Heart right ventricle (tissue), 16 donors: ENCODE measurements around the gene MDM4. TPM values are rescaled to one million over a fixed set of nuclear protein-coding genes. Genes with fewer than 3 reads are reported as not detected.

ENCODE experiments used
- ATAC-seq, 8 donors: fragments of 200-7000 bp; cut with Tn5 transposase; one replicate each; pipeline ENCODE4 v1.9.1; 2020; ENCODE audit warnings: mild to moderate bottlenecking in 8 of 8, moderate library complexity in 8 of 8, moderate number of reproducible peaks in 1 of 8
- DNase-seq, 2 donors: peaks; one replicate each; pipeline ENCODE4 v3.0.0-alpha.2; 2020
- H3K27ac ChIP-seq, 10 donors: fragments of 200-600 bp; sonication (generic) in 2 of 10; one replicate each; pipeline versions ENCODE4 v1.5.0 to v1.8.0; 2020 to 2022; ENCODE audit warnings: mild to moderate bottlenecking in 3 of 10
- H3K27me3 ChIP-seq, 7 donors: fragments of 200-600 bp; one replicate each; pipeline ENCODE4 v1.8.0; 2021 to 2022; ENCODE audit warnings: mild to moderate bottlenecking in 2 of 7
- H3K36me3 ChIP-seq, 9 donors: fragments of 200-600 bp; sonication (generic) in 1 of 9; one replicate each; pipeline versions ENCODE4 v1.5.0 to v1.8.0; 2020 to 2022; ENCODE audit warnings: mild to moderate bottlenecking in 2 of 9
- H3K4me1 ChIP-seq, 9 donors: fragments of 200-600 bp; sonication (generic) in 1 of 9; one replicate each; pipeline versions ENCODE4 v1.5.0 to v1.8.0; 2020 to 2022; ENCODE audit warnings: mild to moderate bottlenecking in 4 of 9
- H3K4me3 ChIP-seq, 10 donors: fragments of 200-600 bp; sonication (generic) in 2 of 10; one replicate each; pipeline versions ENCODE4 v1.5.0 to v1.8.0; 2020 to 2022; ENCODE audit warnings: mild to moderate bottlenecking in 7 of 10, moderate library complexity in 2 of 10
- H3K9me3 ChIP-seq, 11 donors: fragments of 200-600 bp in 10 of 11; sonication (generic) in 2 of 11; one replicate each; pipeline versions ENCODE4 v1.5.0 to v1.8.0; 2013 to 2022; ENCODE audit warnings: mild to moderate bottlenecking in 2 of 11, control low read depth in 1 of 11, moderate library complexity in 1 of 11
- CTCF ChIP-seq, 9 donors: fragments of 200-600 bp; sonication (generic) in 2 of 9; IDR thresholded peaks; one replicate each; pipeline versions ENCODE4 v1.5.0 to v1.8.0; 2021 to 2022; ENCODE audit warnings: antibody characterized with exemption in 9 of 9, mild to moderate bottlenecking in 5 of 9, moderate library complexity in 1 of 9
- WGBS, 2 donors: extraction: QIAGEN DNeasy Blood & Tissue Kit; methylation state at CpG; one replicate each; pipeline ENCODE4 v1.1.7; 2013; ENCODE audit warnings: inconsistent platforms in 1 of 2; 5-methylcytosine and 5-hydroxymethylcytosine counted together
- intact Hi-C, 10 donors: fragments of 100-400 bp; cut with DNase I; formaldehyde crosslinking; loops; one replicate each; pipeline versions ENCODE4 v1.11.1 to v1.14.2; 2022
- polyA plus RNA-seq, 2 donors: library from polyadenylated mRNA; stranded (reverse); fragments of 200-250 nt; gene quantifications; one replicate each; pipeline ENCODE4 v1.2.3, GENCODE V29; 2013
- total RNA-seq, 10 donors: library from RNA; stranded (reverse); fragmentation: NEBNext Ultra II Directional in 3 of 10; extraction: Animal tissue kit (Norgen Biotek cat#: 25700) in 3 of 10; gene quantifications; one replicate each; pipeline versions ENCODE4 v1.2.1 to v1.2.4, GENCODE V29; 2021 to 2023
- donor health status: Arrhythmogenic right ventricular cardiomyopathy.
- donor health status: ischemic (EF 13 %, LVEDD 7.1; RV severe dilation, severe dysfunction).
- donor health status: healthy with polysubstance abuse.
- donor health status: DM: no; HTN: yes; CAD: no.
- donor health status: DM: no; HTN: no; CAD: no.
- donor health status: ischemic (EF 25% LVEDD 6.9; RV normal size, moderate dysfunction).
- donor health status: ischemic (EF 25% LVEDD 5.7; RV mildly dilated, moderate dysfunction).
- donor health status: healthy.
- donor health status: DM: yes; HTN: yes; CAD: no.
- donor health status: Ischemic cardiomyopathy.
- donor health status: ischemic (EF 35%, LVEDD 5.7; RV mildly dilated, moderate dysfunction).
- donor health status: nonischemic (EF 11% LVEDD 7.7; RV severe dilation, severe dysfunction).
- donor health status: DM: yes; HTN: yes; CAD: no.
- donor health status: PGD.
- donor health status: ischemic (EF 29% LVEDD 5.4; RV normal size, mild dysfunction).
- donor health status: nonischemic (EF 23%, LVEDD 6.1; RV moderate dilation, normal function).

The MDM4 gene
- total and polyA plus RNA-seq, 12 donors = 3.7 to 43.7 (median 38.7) TPM

- Histone ChIP-seq H3K4me1 (peaks cover 27 to 100% (median 87%) of the 10 kb centered on the region in 9 donors), H3K27me3 (no peaks in the 10 kb centered on the region), H3K4me3 (no peak overlapping the region), H3K9me3 (no peaks in the 10 kb centered on the region), H3K27ac (peak overlapping the region in 7 of 10 donors; percentile 19 to 81 (median 50)), H3K36me3 (peaks cover 0 to 15% (median 0%) of the 10 kb centered on the region in 9 donors)
- TF ChIP-seq CTCF (IDR thresholded peaks at IDR 0.05) = no peak
- whole genome bisulfite sequencing, 2 donors = 43 to 48% methylated on average over 7 of the region's 7 CpGs
- intact Hi-C loops = no loop called here
- ATAC-seq (peak in 5 of 8 donors; percentile 34 to 58 (median 39)), DNase-seq (no peak)
Observed at GRCh38 chr1:204478172-204478899, 37.9 kb upstream of the MDM4 start.

GRCh38 chr1:204478921-204479320 is 37.3 kb upstream of the MDM4 start:
- no peak for ATAC-seq
- H3K36me3 ChIP-seq = peaks cover 0 to 15% (median 0%) of the 10 kb centered on the region in 9 donors
- peaks cover 27 to 100% (median 92%) of the 10 kb centered on the region in 9 donors for H3K4me1 ChIP-seq
- H3K27me3 ChIP-seq = no peaks in the 10 kb centered on the region
- intact Hi-C loops = no loop called here
- no peak for TF ChIP-seq CTCF (IDR thresholded peaks at IDR 0.05)
- WGBS, 2 donors = 53 to 54% methylated on average over 2 of the region's 2 CpGs
- H3K27ac ChIP-seq = peak overlapping the region in 7 of 10 donors; percentile 19 to 81 (median 49)
- no peak overlapping the region for H3K4me3 ChIP-seq
- DNase-seq = no peak
- no peaks in the 10 kb centered on the region for H3K9me3 ChIP-seq

GRCh38 chr1:204479387-204480136 is 36.6 kb upstream of the MDM4 start:
- H3K36me3 ChIP-seq = peaks cover 0 to 15% (median 0%) of the 10 kb centered on the region in 9 donors
- no peak overlapping the region for H3K4me3 ChIP-seq
- intact Hi-C loops = no loop called here
- H3K27me3 ChIP-seq = no peaks in the 10 kb centered on the region
- ATAC-seq (no peak), DNase-seq (no peak)
- H3K27ac ChIP-seq = peak overlapping the region in 5 of 10 donors; percentile 10 to 81 (median 51)
- no peaks in the 10 kb centered on the region for H3K9me3 ChIP-seq
- H3K4me1 ChIP-seq = peaks cover 27 to 100% (median 96%) of the 10 kb centered on the region in 9 donors
- WGBS, 2 donors = 75 to 79% methylated on average over 13 of the region's 13 CpGs
- no peak for TF ChIP-seq CTCF (IDR thresholded peaks at IDR 0.05)

GRCh38 chr1:204480515-204480914 is 35.7 kb upstream of the MDM4 start:
- DNase-seq = no peak

More at GRCh38 chr1:204480515-204480914, 35.7 kb upstream of the MDM4 start:
- Histone ChIP-seq H3K27me3 (no peaks in the 10 kb centered on the region), H3K27ac (peak overlapping the region in 6 of 10 donors; percentile 28 to 81 (median 61)), H3K4me1 (peaks cover 25 to 100% (median 90%) of the 10 kb centered on the region in 9 donors), H3K36me3 (peaks cover 0 to 15% (median 0%) of the 10 kb centered on the region in 9 donors), H3K4me3 (no peak overlapping the region), H3K9me3 (no peaks in the 10 kb centered on the region)
- WGBS, 2 donors = 57% methylated on average over 8 of the region's 8 CpGs
- TF ChIP-seq CTCF (IDR thresholded peaks at IDR 0.05) = no peak
- intact Hi-C loops = no loop called here
- ATAC-seq = peak in 6 of 8 donors; percentile 15 to 51 (median 23)
